NCI-H524 (cell line): ENCODE results near the gene ADK.
A peak's percentile ranks its signal among the peaks of the same experiment; 100 is the strongest.
"Not testable (repeated sequence)": the region's sequence is repeated elsewhere in the genome, so short reads cannot be mapped to it uniquely, and the experiment has no call there.

Experiments used
- DNase-seq, 2 experiments: peaks; one replicate each; lab custom pipeline; 2025; lab: John Stamatoyannopoulos, UW

Gene ADK

DNA sequence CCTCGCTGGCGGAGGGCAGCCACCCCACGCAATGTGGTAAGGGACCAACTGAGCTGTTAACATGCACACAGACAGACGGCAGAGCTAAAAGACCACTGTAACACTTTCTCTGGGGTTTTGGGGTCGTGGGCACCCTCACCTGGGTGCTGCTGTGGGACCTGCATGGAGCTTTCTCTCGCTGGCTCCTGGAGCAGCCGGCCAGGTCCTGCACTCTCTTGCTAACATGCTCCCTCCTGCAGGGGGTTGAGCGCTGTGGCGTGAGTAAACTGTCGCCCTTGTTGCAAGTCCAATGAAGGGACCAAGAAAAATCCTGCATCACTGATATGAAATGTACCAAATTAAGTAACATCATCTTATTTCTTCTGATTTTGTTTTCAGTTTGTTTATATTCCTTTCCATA lies 92.0 kb downstream of the ADK start:
- DNase-seq: no peak

DNA sequence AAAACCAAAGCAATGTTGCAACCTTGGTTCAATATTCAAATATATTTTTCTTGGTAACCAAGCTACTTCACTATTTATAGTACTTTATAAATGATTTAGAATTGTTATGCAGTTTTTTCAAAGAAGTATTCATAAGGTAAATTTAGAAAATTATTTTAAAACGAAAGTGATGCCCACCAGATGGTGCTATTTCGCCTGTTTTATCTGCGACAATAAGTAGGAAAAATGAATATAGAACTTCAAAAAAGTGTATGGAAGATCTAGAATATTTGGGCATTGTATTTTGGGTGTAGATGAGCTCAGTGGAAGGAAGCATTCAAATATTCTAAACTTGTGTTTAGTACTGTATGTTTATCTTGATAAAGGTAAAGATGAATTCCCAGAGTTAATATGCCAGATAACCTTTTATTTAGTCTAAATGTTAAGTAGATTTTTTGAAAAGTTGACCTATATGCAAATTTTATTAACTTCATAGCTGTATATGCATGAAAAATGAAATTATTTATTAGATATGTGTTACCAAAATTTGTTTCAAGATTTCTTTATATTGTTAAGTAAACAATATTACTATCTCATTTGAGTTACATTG lies 93.2 kb downstream of the ADK start:
- DNase-seq: peak; percentile 1 to 13

DNA sequence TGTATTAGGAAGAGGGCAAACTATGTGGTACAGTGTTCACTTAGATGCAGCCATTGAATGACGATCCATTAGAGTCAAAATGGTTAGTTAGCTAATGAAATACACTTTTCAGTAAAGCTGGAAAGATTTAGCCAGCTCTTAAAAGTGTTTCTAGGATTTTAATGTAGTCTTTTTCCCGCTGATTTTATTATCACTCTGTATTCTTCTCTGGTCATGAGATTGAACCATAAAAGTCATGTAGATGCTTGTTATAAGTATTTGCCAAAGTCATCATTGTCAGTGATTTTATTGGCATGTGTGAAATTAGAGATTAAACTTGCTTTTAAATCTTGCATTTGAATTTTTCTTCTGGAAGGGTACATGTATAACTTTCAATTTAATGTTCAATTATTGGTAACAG lies 93.8 kb downstream of the ADK start:
- DNase-seq: no peak

DNA sequence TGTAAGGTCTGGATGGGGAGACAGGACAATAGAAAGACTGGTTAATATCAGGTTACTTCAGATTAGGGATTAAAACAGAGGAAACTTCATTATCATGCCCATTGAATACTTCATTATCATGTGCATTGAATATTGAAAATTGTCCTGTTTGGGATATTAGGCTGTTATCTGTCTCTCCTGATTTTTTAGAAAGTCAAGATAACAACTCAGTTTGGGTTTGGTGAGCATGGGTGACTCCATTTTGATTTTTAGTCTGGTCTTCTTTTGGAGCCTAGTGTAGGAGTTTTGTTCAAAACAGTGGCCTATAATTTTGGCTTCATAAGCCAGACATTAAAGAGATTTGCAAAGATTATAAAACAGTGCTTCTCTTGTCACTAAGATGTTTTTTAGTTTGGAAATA lies 95.5 kb downstream of the ADK start:
- DNase-seq: no peak

DNA sequence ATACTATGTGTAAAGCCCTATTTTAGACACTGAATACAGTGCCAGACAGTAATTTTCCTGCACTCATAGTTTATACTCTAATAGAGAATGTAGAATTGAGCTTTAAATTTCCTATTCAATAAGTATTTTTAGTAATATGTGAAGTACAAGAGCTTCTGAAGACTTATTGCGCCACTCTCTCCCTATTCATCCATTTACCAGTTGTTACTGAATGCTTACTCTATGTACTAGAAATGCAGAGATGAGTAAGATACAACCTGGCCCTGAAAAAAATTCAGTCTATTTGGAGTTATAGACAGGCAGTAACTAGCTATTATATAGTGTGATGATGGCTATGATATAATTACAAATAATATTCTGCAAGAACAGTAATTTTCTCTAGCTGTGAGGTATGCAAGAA lies 98.8 kb downstream of the ADK start:
- no peak for DNase-seq

DNA sequence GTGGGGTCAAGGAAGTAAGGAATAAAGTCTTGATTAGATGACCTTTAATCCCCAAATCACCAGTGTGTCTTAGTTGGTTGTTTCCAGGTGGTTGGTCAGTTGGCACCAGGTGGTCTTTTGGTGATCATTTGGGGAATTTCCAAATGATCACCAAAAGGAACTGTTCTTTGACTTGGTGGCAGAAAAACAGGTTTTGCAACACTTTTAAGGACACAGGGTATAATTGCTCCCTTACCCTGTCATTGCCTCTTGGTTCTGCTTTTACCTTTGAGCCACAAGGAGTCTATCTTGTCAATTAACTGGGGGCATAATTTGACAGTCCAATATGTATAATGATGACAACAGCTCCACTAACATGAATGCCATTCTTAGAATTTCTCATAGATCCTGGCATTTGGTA lies 104.2 kb downstream of the ADK start:
- DNase-seq: no peak

DNA sequence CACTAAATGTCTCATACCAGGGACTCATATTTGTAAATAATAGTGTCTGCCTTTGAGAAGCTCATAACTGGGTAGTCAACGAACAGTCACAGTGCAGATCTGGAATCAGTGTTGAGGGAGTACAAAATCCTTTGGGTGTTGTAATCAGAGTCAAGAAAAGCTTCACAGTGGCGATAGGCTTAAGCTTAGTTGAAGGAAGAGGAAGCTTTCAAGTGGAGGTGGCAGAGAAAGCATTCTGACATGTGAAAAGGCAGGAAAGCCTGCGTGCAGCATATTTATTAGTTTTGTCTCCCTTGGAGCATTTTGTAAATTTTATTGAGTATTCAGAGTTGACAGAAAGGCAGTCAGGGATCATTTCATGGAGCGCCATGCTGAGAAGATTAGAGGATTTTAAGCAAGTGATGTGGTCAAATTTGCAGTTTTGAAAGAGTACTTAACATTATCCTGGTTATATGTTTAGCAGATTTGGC lies 104.9 kb downstream of the ADK start:
- DNase-seq: no peak

DNA sequence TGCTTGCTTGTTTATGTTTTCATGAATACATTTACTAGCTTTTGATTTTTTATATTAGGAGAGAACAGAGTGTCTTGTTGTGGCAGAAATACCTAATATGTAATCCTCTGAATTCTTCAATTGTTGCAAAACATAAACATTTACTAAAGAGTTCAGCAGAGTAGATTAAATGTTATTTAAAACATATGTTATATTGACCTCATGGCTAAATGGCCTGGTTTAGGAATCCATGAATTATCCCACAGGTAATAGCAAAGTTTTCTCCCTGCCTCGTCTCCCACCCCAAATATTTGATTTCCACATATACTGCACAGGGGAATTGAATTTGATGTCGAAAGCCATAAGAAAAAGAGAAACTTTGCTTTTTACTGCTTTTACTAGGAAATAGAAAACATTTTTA lies 111.8 kb downstream of the ADK start:
- no peak for DNase-seq

DNA sequence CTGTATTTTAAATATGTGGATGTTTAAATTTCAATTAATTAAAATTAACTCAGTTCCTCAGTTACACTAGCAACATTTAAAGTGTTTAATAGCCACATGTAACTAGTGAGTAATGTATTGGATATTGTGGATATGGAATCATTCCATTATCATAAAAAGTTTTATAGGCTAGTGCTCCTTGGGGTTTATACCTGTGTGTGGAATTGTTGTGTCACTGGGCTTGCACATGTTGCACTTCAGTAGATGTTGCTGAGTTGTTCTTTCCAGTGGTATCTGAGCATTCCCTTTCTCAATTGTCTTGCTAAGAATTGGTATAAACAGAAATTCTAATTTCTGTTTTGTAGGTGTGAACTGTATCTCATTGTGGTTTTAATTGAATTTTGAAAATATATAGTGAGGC lies 113.0 kb downstream of the ADK start:
- DNase-seq: no peak

DNA sequence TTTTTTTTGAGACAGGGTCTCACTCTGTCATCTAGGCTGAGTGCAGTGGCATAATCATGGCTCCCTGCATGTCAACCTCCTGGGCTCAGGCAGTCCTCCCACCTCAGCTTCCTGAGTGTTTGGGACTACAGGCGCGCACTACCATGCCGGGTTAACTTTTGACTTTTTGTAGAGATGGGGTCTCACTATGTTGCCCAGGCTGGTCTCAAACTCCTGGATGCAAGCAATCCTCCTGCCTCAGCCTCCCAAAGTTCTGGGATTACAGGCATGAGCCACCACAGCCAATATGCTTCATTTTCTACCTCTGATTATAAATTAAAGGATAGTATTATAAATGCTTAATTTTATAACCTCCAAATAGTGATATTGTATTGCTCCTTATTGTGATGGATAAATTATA lies 121.3 kb downstream of the ADK start:
- DNase-seq: no peak

DNA sequence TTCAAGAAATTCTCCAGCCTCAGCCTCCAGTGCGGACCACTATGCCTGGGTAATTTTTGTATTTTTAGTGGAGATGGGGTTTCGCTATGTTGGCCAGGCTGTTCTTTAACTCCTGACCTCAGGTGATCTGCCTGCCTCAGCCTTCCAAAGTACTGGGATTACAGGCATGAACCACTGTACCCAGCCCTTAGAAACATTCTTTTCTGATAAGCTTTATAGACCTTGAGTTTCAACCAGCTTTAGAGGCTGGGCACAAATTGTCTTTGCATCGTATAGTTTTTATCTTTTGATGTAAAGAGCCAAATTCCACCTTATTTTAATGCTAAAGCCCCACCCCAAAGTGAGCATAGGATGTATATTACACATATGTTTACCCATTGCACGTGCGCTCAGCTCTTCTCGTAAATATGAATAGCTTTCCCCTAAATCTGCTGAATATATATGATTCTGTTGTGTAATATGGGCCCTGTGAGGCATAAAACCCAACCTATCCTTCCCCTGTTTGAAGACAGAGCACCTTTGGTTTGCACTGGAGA lies 124.8 kb downstream of the ADK start:
- no peak for DNase-seq

DNA sequence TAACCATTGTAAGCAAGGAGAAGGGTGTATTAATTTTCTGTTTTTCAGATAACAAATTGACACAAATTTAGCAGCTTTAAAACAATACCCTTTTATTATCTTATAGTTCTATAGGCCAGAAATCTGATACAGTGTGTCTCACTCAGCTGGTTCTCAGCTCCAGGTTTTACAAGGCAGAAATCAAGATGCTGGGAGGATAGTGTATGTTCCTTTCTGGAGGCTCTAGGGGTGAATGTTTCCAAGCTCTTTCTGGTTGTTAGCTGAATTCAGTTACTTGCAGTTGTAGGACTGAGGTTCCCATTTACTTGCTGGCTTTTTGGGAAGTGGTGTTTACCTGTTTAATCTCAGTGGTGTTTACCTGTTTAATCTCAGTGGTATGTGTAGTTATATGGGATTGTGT lies 125.4 kb downstream of the ADK start:
- no peak for DNase-seq

DNA sequence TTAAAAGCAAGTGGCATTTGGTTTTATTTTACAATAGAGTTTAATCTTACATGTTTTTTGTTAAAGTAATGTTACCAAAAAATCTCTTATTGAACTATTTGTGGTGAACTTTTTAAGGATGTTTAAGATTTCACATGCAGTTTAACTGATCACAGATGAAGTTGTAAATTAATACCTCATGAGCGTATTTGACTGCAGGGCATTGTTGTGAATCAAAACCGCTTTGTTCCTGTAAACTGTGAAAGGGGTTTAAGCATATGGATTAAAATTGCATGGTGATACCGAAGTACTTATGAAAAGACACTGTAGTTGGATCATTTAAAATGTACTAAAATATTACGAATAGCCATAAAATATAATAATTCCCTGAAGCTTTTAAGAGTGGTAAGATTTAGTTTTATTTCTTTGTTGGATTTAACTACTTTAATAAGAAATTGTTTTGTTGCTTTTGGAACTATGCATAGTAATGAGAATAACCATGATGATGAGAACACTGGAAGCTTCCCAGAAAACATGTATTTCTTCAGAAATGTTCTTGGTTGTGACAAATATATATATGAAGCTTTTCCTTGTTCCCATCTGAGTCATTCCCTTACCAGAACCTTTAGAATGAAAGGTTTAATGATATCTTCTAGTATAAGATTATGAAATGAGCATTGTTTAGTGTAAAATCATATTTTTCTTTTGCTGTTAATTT lies 131.3 kb downstream of the ADK start:
- DNase-seq: no peak

DNA sequence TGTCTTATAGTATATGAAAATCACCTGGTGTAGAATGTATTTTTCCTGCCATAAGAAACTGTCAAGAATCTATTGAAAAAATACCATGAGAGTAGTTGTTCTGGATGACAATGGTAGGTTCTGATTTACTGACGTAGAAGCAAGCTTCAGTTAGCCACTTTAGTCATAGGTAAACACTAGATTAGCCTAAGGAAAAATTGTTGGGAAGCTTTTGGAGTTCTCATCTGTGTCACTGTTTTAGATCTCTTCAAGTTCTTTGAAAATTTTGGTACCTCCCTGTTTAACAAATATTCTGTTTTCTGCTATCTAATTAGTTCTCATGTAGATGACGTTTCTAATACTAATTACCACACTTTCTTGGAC lies 131.8 kb downstream of the ADK start:
- no peak for DNase-seq

DNA sequence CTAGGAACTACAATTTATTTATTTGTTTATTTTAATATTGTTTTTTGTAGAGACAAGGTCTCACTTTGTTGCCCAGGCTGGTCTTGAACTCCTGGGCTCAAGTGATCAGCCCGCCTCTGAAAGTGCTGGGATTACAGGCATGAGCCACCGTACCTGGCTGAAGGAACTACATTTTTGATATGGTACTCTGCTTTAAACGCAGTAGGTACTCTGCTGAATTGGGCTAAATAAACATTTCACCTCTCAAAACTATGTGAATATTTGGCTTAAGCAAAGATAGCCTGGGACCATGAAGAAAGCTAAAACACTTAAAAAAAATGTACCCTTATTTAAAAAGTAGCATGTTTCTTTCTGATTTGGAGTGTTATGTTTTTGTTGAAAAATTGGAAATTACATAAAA lies 138.2 kb downstream of the ADK start:
- DNase-seq: no peak

DNA sequence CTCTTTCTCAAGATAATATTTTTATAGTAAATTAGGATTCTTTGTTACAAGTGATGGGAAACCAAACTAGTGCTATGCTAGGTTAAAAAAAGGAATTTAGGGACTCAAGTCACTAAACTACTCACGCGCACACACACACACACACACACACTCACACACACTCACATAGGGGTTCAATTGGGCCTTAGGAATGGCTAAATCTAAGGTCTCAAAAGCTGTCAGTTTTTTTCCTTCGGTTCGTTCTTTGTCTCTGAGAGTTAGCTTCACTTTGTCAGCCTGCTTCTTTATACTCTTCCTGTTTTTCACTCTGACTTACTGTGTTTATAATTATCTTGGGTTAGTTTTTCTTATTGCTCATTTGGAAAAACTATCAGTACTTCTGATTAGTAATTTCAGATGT lies 138.9 kb downstream of the ADK start:
- DNase-seq: no peak

DNA sequence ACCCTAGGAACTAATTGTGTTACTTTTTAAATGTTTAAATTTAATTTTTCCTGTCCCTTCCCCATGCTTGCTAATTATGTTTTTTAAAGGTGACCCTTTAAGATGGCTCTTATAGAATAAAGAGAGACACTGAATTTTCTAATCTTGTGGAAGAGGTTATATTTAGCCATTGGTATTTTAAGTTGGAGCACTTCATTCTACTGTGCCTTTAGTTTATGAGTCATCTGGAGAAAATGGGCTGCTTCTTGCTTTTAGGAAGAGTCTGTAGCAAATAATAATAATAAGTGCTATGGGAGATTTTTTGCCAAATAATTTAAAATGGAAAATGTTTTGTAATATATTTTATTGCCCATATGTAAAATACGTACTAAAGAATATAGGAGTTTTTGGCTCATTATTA lies 139.7 kb downstream of the ADK start:
- no peak for DNase-seq

DNA sequence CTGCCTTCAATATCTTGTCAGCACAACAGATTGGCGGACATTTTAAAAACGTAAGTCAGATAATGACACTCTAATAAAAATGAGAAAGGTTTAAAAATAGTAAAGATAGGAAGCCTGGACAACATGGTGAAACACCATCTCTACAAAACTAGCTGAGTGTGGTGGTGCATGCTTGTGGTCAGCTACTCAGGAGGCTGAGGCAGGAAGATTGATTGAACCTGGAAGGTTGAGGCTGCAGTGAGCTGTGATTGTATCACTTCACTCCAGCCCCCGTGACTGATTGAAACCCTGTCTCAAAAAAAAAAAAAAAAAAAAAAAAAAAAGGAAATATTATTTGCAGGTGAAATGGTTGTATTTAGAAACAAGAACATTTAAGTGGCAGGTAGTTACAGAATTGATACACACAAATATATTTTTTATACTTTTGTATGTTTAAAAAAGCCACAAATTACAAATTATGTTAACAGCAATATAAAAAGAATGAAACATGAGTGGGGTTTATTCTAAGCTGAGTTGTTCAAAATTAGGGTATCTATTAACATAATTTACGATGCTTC lies 141.9 kb downstream of the ADK start:
- no peak for DNase-seq

DNA sequence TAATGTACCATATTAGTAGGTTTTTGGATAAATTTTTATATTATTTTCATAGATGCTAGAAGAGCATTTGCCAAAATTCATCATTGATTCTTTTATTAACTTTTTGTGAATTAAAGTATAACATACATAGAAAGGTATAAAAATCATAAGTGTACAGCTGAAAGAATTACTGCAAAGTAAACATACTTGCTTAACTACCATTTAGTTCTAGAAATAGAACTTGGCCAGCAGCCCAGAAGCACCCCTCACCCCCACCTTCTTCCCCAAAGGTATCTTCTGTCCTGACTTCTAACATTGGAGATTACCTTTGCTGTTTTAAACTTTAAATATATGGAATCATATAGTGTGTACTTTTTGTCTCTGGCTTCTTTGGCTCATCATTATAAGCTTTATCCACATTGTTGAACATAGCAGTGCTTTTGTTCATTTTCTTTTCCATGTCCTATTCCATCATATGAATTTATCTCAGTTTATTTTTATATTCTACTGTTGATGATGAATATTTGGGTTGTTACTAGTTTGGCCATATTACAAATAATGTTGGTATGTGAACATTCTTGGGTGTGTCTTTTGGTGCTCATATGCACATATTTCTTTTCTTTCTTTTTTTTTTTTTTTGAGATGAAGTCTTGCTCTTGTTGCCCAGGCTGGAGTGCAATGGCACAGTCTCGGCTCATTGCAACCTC lies 142.8 kb downstream of the ADK start:
- no peak for DNase-seq

DNA sequence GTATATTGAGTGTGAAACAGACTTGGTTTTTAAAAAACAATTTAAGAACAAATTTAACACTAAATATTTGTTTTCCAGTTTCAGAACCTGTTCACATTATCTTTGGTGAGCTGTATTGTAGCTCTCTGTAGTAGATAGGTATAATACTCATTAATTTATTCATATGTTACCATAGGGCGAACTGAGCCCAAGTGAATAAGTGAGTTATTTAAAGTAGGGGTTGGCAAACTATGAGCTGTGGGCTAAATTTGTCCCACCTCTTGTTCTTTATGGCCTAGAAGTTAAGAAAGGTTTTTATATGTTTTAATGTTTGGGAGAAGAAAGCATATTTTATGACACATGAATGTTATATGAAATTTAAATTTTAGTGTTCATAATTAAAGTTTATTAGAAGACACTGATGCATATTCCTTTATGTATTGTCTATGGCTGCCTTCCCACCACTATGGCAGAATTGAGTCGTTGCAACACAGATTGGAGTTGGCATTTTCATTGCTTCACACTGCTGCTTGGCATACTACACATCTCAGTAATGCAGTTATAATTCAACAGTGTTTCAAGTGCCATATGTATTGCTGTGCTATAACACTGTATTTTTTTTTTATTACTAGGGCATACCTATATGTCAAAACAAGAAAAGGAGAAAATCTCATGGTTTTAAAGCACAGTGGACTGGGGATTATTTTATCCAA lies 146.5 kb downstream of the ADK start:
- DNase-seq: no peak

DNA sequence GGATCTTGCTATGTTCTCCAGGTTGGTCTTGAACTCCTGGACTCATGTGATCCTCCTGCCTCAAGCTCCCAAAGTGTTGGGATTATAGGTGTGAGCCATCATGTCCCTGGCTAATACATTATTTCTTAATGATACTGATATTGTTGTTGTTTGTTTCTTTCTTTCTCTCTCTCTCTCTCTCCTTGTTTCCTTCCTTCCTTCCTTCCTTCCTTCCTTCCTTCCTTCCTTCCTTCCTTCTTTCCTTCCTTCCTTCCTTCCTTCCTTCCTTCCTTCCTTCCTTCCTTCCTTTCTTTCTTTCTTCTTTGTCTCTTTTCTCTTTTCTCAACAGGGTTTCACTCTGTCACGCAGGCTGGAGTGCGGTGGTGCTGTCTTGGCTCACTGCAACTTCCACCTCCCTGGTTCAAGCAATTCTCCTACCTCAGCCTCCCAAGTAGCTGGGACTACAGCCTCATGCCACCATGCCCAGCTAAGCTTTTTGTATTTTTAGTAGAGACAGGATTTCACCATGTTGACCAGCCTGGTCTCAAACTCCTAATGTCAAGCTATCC lies 149.1 kb downstream of the ADK start:
- DNase-seq: not testable (repeated sequence)

DNA sequence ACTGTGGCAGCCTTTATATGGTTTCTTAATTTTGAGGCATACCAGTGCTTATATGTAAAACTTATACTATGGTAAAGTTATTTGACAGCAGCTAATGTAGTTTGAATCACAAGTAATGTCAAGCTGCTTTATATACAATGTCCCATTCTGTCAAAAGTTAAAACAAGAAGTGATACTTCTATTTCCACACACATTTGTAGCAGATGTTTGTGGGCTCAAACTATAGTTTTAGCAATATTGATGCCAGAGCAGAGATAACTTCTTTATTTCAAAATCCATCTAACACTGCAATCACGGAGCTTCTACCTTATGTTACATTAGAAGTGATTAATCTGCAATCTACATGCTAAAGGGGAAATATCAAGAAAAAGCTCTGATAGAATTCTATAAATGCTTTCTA lies 149.6 kb downstream of the ADK start:
- DNase-seq: no peak
